GM19351 (cell line): Measurements from ENCODE around the gene CMTM4.
A peak's percentile ranks its signal among the peaks of the same experiment; 100 is the strongest.
"Not testable (repeated sequence)": the region's sequence is repeated elsewhere in the genome, so short reads cannot be mapped to it uniquely, and the experiment has no call there.

Experiments used
- ATAC-seq: cut with Tn5 transposase; IDR thresholded peaks from one replicate; pipeline ENCODE4 v1.9.1; 2021; ENCODE audit warnings: mild to moderate bottlenecking, moderate library complexity; ENCODE audit not compliant: unreplicated experiment

Gene CMTM4

DNA sequence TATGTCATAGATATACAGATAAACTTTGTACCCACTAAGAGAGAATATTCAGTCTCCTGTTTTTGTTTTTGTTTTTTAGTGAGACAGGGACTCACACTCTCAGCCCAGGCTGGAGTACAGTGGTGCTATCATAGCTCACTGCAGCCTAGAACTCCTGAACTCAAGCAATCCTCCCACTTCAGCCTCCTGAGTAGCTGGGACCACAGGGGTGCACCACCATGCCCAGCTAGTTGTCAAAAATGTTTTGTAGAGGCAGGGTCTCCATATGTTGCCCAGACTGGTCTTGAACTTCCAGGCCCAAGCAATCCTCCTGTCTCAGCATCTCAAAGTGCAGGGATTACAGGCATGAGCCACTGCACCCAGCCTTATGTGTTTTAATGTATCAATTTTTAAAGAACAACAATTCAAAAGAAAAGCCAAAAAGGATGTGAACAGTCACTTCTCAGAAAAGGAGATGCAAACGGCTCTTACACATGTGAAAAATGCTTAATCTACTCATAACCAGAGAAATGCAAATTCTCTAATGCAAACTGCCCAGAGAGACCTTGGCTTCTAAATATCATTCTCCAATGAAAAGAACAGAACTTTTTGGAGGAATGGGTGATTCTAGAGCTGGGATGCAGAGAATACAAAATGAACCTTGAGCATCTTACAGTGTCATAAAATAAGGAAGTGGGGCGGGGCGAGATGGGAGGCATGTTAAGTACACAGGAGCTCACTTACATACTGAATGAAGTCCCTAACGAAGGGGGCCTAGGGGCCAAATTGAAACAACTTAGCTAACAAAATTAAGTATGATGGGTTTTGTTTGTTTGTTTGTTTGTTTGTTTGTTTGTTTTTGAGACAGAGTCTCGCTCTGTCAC lies 99.3 kb downstream of the CMTM4 start:
- peak; percentile 73 for ATAC-seq

DNA sequence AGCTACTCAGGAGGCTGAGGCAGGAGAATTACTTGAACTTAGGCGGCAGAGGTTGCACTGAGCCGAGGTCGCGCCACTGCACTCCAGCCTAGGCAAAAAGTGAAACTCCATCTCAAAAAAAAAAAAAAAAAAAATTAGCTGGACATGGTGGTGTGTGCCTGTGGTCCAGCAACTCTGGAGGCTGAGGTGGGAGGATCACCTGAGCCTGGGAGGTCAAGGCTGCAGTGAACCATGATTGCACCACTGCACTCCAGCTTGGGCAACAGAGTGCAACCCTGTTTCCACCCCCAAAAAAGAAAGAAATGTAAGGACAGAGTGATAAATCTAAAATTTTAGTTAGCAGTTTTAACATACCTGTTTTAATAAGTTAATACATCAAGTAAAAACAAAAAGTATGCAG lies 100.0 kb downstream of the CMTM4 start:
- ATAC-seq = not testable (repeated sequence)

DNA sequence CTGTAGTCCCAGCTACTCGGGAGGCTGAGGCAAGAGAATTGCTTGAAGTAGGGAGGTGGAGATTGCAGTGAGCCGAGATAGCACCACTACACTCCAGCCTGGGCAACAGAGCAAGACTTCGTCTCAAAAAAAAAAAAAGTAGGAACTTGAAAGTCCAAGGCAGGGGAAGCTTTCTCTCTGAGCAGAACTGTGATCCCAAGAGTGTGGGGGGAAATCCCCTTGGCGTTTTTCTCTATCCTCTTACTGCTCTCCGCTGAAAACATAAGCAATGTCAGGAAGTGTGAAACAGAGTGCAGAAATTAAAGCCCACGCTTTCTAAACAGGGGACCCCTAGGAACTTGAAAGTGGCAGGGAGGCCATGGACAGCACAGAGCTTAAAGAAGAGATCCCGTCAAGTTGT lies 101.8 kb downstream of the CMTM4 start:
- ATAC-seq = no peak

DNA sequence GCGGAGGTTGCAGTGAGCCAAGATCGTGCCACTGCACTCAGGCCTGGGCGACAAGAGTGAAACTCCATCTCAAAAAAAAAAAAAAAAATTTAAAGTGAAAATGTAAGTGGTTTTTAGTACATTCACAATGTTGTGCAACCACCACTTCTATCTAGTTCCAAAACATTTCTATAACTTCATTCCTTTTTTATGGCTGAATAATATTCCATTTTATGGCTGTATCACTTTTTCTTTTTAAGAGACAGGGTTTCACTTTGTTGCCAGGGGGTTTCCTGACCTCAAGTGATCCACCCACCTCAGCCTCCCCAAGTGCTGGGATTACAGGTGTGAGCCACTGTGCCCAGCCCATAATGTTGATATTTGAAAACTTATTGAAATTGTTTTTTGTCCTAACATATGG lies 103.7 kb downstream of the CMTM4 start:
- no peak for ATAC-seq

GRCh38 chr16:66592241-66592640 lies 104.3 kb downstream of the CMTM4 start:
- ATAC-seq = no peak

- ATAC-seq = no peak
Measured at GRCh38 chr16:66591018-66591417, 105.5 kb downstream of the CMTM4 start.

- no peak for ATAC-seq
Measured at GRCh38 chr16:66590322-66590721, 106.2 kb downstream of the CMTM4 start.

DNA sequence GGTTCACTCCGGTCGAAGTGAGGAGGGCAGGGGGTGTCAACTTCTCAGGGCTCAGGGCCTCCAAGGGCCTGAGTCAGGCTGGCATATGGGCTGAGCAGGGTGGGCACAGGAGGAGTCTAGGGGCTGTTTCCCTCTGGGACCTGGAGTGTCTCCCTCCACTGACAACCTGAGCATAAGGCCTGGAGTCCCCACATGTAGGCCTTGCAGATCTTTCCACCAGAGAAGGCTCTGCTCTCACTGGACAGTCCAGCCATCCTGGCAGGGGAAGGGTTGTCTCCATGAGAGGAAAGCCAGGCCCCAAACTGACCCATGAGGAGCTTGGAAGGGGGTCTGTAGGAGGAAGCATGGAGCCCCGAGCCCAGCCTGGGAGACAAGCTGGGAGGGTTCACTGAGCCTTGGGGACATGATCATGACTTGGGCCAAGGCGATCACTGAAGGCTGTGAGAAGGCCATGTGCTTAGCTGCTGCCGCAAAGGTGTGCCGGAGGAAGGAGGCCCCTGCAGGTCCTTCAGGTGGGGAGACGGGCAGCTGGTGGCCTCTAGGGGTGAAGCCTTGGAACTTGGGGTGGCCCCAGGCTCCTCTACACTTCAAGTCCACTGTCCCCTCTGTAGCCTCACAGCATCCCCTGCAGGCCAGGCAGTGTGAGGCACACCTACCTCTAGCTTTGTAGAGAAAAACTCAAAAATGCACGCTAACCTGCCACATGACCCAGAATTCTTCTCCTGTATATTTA lies 107.4 kb downstream of the CMTM4 start:
- peak; percentile 99 for ATAC-seq

GRCh38 chr16:66587881-66588600 lies 108.5 kb downstream of the CMTM4 start:
- no peak for ATAC-seq

- ATAC-seq = no peak
Measured at GRCh38 chr16:66585481-66586239, 110.9 kb downstream of the CMTM4 start.

DNA sequence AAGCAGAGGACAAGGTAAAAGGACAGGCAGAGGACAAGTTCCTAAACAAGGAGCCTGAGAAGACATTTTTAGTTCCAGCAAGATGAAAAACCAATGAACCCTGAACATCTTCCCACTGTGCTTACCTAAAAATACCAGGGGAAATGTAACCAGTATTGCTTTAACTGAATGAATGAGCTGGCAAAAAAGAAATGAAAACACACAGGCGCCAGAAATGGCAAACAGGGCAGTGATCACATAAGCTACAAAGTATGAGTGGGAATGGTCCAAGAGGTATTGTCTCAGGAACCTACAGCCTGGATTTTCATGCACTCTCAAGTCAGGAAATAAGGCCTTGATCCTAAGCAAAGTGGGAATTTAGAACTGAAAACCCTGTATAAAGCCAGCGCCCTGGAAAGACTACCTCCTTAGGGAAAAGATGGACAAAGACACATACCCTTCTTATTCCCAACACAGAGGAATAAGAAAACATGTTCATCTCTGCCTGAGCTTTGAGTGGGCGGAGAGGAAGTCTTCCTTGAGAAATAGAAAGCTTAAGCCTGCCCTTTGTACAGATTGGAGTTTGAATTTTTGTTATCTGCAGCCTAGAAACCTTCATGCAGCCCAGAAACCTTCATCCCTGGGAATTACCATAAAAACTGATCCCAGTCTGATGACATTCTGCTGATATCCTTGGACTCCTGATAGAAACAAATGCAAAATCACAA lies 115.1 kb downstream of the CMTM4 start:
- no peak for ATAC-seq

- ATAC-seq = no peak
Measured at GRCh38 chr16:66580605-66581209, 115.8 kb downstream of the CMTM4 start.

DNA sequence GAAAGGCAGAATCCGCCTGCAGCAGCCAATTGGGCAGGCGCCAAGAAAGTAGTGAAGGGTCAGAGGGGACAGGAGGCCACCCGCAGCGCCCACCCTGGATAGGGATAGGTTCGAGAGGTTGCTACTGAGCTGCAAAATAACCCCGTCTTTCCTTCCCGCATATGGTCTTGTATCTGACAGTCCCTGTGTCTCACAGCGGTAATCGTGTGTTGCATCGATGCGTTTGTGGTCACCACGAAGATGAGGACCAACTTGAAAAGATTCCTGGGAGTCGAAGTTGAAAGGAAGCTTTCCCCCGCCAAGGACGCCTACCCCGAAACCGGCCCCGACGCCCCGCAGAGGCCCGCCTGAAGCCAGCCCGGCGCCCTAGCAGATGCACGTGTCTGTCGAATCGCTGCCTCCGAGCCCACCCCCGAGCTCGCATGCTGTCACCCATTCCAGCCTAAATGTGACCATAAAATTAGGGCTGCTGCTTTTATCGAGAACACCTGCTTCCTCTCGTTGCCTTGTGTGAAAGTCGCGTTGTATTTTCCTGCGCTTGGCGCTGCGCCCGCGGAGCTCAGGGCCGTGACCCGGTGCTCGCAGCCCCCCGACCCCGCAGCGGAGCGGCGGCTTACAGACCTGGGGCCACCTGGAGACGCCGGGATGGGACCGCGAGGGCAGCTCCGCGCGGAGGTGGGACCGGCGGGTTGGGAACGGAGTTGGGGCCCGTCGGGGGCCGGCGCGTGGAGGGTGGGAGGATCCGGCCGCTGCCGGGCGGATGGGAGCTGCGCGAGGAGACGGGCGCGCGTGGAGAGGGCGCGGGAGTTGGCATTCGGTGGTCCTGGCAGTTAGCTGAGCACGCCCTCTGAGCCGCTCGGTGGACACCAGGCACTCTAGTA lies 117.7 kb downstream of the CMTM4 start, which contains the start of gene CMTM2:
TSS of gene CMTM2 (plus strand) at position 813 of the 881 bp plus-strand sequence. CDS start 145 bp downstream, outside the sequence.
- no peak for ATAC-seq

GRCh38 chr16:66576296-66576695 lies 120.2 kb downstream of the CMTM4 start:
- ATAC-seq = no peak

DNA sequence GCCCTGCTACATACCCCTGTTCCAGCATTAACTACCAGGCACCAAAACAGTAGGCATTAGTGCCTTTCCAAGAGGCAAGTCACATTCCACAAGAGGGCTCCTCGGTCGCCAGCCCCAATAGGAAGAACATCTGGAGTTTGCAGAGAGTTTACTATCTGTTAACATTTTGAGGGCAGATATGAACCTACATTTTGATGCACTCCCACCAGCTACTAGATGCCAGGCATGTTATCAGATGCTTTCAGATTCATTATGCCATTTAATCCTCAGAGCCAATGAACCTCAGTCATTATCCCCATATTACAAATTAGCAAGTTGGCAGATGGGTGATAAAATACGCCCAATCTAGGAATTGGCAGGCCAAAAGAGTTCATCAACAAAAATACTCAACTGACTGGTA lies 121.5 kb downstream of the CMTM4 start:
- ATAC-seq = no peak

DNA sequence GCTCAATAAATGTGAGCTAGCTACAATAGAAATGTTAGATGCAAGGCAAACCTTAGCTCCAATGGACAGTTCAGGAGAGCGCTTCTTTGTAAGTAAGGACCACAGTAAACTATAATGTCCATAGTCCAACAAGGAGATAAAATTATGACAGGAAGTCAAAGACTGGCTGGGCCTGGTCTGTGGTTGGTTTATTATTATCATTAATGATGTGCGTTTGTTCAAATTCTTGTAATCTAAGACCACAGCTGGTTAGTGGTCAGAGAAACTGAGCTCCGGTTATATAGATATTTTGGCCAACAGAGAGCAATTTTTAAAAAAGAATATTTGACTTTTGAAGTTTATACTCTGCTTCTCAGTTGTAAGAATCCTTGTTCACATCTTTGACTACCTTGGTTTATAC lies 122.0 kb downstream of the CMTM4 start:
- no peak for ATAC-seq

GRCh38 chr16:66574081-66574480 lies 122.5 kb downstream of the CMTM4 start:
- no peak for ATAC-seq

- ATAC-seq = no peak
Measured at GRCh38 chr16:66572356-66572755, 124.2 kb downstream of the CMTM4 start.
